Measurements from ENCODE around the gene CRELD1.

The CRELD1 gene

DNA sequence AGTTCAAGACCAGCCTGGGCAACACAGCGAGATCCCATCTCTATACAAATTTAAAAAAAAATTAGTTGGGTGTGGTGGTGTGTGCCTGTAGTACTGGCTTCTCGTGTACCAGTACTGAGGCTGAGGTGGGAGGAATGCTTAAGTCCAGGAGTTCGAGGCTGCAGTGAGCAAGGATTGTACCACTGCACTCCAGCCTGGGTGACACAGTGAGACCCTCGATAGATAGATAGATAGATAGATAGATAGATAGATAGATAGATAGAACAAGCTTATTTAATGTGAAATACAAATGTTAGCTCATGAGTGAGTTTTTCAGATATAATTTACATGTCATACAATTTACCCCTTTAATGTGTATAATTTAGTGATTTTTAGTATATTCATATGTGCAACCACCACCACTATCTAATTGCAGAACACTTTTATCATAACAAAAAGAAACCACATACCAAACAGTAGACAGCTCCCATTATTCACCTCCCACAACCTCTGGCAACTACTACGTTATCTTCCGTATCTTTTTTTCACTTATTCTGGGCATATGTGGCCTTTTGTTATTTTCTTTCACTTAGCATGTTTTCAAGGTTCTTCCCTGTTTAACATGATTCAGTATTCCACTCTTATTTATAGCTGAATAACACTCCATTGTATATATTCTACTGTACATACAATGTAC lies 31.7 kb downstream of the CRELD1 start:
- DNase-seq = no peak

DNA sequence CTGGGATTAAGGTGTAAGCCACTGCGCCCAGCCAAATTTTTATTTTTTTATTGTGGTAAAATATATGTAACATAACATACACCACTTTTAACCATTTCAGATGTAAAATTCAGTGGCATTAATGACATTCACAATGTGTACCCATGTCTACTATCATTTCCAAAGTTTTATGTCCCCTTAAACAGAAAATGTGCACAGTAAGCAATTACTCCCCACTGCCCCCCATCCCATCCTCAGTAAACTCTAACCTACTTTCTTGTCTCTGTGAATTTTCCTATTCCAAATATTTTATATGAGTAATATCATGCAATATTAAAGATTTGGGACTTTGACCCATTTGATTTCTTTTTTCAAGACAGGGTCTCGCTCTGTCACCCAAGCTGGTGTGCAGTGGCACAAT lies 33.2 kb downstream of the CRELD1 start:
- DNase-seq = no peak

DNA sequence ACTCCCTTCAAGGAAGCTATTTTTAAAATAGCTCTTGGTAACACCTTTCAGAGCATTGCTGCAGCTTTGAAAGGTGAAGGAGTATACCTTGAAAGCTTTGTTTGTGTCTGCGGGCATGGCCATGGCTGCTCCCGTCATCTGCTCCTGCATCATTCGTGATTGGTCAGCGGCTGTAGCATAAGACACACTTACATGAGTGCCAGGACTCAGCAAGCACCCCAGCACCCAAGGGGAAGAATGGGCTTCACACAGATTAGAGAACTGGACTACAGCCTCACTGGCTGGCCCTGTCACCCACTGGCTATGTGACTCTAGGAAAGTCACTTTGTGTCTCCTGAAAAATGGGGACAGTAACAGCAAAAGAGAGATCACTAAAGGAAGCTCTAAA lies 36.0 kb downstream of the CRELD1 start:
- no peak for DNase-seq

DNA sequence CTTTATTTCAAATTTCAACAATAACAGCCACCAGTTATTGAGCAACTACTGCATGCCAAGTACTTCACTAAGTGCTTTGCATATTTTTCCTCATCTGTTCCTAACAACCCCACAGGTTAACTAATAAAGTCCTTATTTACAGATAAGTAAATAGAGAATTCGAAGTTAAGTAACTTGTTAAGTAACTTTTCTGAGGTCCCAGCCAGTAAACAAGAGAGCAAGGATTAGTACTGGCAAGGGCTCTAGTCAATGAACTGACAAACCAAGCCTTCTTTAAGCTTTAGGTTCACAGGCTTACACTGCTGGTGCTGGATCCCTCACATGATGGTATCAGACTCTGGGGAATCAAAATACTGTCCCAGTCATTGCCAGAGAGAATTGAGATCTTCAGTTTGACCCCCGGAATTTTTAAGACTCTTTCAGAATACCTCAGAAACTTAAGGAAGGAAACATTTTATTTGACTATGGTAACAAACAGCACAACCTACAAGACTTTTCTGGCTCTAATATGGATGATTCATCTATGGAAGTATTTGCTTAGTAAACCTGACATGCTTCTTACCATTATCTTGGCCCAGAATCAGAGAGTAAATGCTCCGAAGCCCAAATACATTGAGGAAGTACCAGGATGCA lies 36.5 kb downstream of the CRELD1 start:
- no peak for DNase-seq

DNA sequence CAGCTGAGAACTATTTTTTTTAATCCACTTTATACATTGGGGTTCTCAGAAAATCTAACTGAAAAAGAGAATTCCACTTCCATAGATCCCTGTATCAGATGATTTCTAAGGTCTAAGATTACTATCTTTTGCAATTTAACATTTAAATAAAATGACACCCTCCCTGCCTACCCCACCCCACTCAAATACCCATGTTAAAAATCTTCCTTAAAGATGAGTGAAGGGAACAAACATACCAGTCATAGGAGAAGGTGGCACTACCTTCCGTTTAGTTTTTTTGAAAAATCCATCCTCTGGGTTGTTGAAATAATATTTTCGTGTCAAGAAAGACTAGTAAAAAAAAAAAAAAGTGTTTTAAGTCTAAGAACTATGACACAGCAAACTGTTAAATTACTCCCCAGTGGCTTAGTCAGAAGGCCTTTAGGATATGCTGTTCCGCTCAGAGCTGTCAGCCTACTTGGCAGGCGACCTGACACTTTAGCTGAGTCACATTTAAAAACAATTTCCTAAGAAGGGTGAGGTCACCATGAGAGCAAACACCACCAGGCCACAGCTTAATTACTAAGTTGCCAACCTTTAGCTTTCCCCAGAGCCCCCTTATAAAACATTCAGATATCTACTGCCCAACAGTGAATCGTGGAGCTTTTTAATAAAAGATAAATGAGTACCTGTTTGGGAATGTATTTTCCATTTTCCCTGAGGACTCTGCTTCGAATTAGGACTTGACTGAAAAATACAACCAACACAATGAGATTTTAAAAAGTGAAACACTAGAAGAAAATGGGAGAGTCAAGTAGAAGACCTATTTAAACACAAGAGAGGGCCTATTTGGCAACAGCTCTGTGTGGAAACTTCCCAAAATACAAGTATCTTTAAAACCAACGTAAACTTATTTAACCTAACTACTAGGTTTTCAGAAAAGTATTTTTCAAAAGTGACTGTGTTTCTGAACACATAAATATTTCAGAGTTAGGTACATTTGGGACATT lies 43.4 kb downstream of the CRELD1 start:
- no peak for DNase-seq

DNA sequence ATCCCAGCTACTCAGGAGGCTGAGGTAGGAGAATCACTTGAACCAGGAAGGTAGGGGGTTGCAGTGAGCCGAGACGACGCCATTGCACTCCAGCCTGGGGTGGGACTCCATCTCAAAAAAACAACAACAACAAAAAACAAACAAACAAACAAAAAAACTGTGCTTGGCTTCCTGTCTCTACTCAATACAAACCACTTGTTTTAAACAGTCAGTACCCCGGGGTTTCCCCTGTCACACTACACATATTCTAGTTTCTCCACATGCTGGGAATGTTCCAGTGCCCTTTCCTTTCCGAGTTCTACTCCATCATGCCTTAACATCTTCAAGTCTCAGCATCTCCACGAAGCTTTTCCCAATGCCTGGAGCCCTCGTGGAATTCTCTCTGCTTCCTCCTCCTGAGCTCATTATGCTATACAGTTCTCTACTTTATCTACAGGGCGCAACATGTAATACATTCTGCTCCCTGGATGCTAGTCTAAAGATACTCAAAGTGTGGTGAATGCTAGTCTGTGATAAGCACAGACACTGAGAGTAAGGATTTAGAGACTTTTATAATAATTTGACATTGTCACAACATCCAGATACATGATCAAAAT lies 45.2 kb downstream of the CRELD1 start:
- DNase-seq = no peak

DNA sequence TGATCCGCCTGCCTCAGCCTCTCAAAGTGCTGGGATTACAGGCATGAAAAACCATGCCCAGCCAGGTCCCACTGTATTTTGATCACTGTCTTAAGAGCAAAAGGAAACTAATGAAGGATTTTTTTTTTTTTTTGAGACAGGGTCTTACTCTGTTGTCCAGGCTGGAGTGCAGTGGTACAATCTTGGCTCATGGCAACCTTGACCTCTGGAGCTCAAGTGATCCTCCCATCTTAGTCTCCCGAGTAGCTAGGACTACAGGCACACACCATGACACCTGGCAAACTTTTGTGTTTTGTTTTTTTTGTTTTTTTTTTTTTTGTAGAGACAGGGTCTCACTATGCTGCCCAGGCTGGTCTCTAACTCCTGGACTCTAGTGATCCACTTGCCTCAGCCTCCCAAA lies 46.6 kb downstream of the CRELD1 start:
- no peak for DNase-seq

DNA sequence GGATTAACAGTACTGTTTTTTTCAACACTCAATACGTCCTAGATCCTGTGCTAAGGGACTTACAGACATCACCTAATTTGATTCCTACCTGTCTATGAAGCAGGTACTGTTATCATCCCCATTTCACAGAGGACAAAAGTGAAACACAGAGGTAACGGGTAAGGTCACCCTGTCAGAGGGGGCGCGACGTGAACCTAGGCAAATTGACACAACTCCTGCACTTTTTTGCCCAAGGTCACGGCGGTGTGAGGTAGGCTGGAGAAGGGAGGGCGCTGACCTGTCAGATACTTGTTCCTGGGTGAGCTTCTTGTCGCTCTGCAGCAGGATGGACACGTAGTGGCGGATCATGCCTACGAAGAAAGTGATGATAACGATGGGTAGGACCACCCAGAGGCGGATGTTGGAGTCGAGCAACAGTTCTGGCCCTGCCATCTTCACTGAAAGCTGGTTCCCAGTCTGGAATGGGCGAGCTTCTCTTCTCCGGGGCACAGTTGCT lies 52.6 kb downstream of the CRELD1 start:
- no peak for DNase-seq

DNA sequence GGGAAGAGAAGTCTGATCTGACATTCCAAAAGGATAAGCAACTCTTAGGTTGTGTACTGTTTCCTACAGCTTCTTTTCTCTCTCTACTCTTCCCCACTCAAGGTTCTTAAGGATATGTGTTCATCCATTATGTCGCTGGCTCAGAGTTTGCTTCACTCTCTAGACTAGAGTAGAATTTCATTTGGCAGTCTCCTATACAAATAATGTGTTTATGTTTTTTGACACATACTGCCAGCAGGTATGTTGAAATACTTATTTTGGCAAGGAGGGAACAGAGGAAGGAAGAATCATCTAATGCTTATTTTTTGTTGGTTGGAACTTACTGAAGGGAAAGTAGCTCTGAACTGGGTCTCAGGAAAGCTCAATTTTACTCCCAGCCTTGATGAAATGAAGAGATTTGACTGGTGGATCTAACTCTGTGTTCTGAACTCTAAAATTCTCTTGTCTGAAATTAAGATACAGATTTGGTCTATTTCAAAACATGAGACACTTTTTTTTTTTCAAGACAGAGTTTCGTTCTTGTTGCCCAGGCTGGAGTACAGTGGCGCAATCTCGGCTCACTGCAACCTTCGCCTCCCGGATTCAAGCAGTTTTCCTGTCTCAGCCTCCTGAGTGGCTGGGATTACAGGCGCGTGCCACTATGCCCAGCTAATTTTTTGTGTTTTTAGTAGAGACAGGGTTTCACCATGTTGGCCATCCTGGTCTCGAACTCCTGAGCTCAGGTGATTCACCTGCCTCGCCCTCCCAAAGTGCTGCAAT lies 60.6 kb downstream of the CRELD1 start:
- no peak for DNase-seq

All from NCI-H1417 treated with DMSO at 0.1 percent for 48 hours (cell line).